Left ventricle myocardium inferior (tissue), 1 donor: ENCODE data around the gene NR2F1-AS1. TPM values are rescaled to one million over a fixed set of nuclear protein-coding genes. Genes with fewer than 3 reads are reported as not detected.

Source experiments
- DNase-seq: peaks from one replicate; pipeline ENCODE4 v3.0.0-alpha.2; 2020
- H3K27ac ChIP-seq: fragments of 200-600 bp; replicated peaks from 2 replicates; pipeline ENCODE4 v1.8.0; 2021
- H3K27me3 ChIP-seq: fragments of 200-600 bp; 2 replicates; pipeline ENCODE4 v1.8.0; 2021; ENCODE audit warnings: low read depth
- H3K36me3 ChIP-seq: fragments of 200-600 bp; 2 replicates; pipeline ENCODE4 v1.8.0; 2021
- H3K4me1 ChIP-seq: fragments of 200-600 bp; 2 replicates; pipeline ENCODE4 v1.8.0; 2021
- H3K4me3 ChIP-seq: fragments of 200-600 bp; 2 replicates; pipeline ENCODE4 v1.8.0; 2021; ENCODE audit warnings: mild to moderate bottlenecking, moderate library complexity
- H3K9me3 ChIP-seq: fragments of 200-600 bp; replicated peaks from 2 replicates; pipeline ENCODE4 v1.8.0; 2021
- intact Hi-C: fragments of 100-400 bp; cut with micrococcal nuclease; formaldehyde crosslinking; loops from one replicate; pipeline ENCODE4 v1.11.0; 2022
- total RNA-seq: library from RNA; stranded (reverse); fragmentation: NEBNext Ultra II Directional; extraction: Animal tissue kit (Norgen Biotek cat#: 25700); gene quantifications from one replicate; pipeline ENCODE4 v1.2.1, GENCODE V29; 2021
- TF ChIP-seq, protein P1 (sequence below): fragments of 200-600 bp; IDR thresholded peaks from 2 replicates; pipeline ENCODE4 v1.8.0; 2021; ENCODE audit warnings: antibody characterized with exemption, mild to moderate bottlenecking, borderline replicate concordance
- donor health status: DM: no; HTN: yes; CAD: no; lungs with severe emphysema.

Gene NR2F1-AS1
- total RNA-seq, 1 donor from 2014 or later: 0.60 TPM

DNA sequence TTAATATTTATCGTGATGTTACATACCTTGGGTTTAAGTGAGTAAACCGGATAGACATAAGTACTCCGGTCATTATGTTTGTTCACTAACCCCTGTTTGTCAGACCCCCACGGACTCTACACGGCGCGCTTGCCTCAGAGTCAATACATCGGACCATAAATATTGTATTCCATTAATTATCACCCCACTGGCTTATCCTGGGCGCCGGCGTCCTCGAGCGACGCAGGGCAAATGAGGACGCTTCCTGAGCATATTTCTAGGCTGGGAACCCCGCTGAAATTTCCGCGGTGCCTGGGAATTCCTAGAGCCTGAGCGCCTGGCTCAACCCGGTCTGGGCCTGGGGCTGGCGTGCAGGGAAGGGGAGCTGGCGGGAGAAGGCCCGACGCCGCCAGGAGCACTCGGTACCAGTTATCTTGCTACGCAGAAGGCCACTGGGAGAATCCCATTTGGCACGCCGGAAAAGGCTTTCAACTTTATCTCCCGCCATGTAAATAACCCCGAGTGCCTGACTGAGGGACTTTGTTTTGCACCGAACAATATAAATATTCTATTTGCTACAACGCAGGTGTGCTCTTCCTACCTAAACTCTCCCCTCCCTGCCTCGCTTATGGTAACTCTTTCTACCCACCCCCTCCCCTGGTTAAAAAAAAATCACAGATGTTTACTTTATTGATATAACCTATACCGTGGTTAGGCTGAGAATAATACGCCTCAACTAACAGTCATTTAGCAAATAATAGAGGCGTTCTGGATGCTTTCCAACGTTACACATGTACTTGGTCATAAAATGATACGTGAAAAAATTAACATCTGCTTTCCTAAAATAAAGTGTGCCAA, 21.4 kb upstream of the NR2F1-AS1 start:
- DNase-seq: no peak
- Histone ChIP-seq H3K27me3 (peaks cover 100% of the 10 kb centered on the region), H3K36me3 (no peaks in the 10 kb centered on the region), H3K4me1 (peaks cover 17% of the 10 kb centered on the region), H3K9me3 (no peaks in the 10 kb centered on the region), H3K4me3 (no peak overlapping the region), H3K27ac (no peak overlapping the region)
- TF ChIP-seq, protein P1, sequence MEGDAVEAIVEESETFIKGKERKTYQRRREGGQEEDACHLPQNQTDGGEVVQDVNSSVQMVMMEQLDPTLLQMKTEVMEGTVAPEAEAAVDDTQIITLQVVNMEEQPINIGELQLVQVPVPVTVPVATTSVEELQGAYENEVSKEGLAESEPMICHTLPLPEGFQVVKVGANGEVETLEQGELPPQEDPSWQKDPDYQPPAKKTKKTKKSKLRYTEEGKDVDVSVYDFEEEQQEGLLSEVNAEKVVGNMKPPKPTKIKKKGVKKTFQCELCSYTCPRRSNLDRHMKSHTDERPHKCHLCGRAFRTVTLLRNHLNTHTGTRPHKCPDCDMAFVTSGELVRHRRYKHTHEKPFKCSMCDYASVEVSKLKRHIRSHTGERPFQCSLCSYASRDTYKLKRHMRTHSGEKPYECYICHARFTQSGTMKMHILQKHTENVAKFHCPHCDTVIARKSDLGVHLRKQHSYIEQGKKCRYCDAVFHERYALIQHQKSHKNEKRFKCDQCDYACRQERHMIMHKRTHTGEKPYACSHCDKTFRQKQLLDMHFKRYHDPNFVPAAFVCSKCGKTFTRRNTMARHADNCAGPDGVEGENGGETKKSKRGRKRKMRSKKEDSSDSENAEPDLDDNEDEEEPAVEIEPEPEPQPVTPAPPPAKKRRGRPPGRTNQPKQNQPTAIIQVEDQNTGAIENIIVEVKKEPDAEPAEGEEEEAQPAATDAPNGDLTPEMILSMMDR: no peak
- intact Hi-C loops: loop anchor here (10.0 kb wide), 1 partner anchor 202 kb away; no protein-coding TSS in a partner anchor

- DNase-seq: no peak
- Histone ChIP-seq H3K27me3 (peaks cover 100% of the 10 kb centered on the region), H3K9me3 (no peaks in the 10 kb centered on the region), H3K4me3 (no peak overlapping the region), H3K27ac (no peak overlapping the region), H3K4me1 (peaks cover 18% of the 10 kb centered on the region), H3K36me3 (no peaks in the 10 kb centered on the region)
- intact Hi-C loops: loop anchor here (10.0 kb wide), 1 partner anchor 203 kb away; no protein-coding TSS in a partner anchor
- TF ChIP-seq, protein P1: no peak
These were observed 20.8 kb upstream of the NR2F1-AS1 start for GRCh38 chr5:93601802-93602155.

DNA sequence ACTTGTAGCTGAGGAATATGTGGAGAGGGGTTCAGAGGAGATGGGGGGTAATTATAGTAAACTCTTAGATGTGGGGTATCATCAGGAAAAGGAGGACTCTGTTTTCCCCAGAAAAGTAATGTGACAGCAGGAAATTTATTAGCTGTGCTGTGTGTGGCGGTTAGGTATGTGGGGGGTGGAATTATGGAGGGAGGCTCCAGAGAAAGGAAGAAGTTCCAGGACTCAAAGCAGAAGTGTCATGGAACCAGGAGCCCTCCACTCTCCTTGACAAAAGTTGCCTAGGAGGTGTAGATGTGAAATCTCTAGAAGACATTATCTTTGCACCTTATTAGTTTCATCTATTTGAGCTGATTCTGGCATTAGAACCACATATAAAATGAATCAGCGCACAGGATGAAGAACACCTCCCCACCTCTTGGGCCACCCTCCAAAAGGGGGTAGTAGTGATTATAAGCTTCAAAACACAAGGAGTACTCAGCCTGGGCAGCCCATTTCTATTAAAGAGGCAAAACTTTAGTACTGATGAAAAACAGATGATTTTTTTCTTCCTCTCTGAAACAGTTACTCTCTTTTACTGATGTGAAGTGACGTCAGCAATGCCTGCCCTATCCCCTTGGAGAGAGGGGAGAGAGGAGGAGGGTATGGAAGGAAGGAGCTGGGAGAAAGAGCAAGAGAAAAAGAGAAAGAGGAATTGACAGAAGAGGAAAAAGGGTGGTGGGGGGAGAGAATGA, 20.2 kb upstream of the NR2F1-AS1 start:
- intact Hi-C loops: loop anchor here (10.0 kb wide), 1 partner anchor 204 kb away; no protein-coding TSS in a partner anchor
- DNase-seq: no peak
- no peaks in the 10 kb centered on the region for H3K36me3 ChIP-seq
- peaks cover 100% of the 10 kb centered on the region for H3K27me3 ChIP-seq
- H3K9me3 ChIP-seq: no peaks in the 10 kb centered on the region
- H3K27ac ChIP-seq: no peak overlapping the region
- no peak overlapping the region for H3K4me3 ChIP-seq
- TF ChIP-seq, protein P1: no peak
- H3K4me1 ChIP-seq: peaks cover 24% of the 10 kb centered on the region

DNA sequence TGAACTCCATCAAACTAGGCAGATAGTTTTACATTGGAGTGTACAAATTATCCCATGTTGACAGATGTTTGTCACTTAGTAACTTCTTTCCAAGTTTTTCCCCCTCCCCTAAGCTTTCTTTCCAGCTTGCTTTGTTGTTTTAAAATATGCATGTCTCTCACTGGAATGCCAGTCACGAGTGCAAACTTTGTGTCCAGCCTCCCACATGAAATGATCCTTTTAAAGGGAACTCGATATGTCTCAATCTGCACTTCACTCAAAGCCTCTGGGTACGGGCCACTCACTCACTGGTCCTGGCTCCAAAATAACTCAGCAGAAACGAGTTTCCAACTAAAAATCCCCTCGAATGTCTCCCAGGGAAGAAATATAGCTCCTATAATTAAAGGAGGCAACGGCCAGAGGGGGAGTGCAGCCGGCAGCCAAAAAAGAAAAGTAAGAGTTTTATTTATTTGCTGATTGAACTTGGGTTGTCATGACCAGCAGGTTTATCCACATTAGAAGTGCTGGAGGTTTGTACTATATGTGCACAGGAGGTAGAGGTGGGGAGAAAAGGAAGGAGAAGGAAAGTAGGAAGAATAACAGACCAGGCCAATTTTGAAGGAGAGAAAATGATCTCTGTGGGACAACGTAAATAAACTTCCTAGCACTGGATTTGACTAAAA, 19.5 kb upstream of the NR2F1-AS1 start:
- H3K27me3 ChIP-seq: peaks cover 100% of the 10 kb centered on the region
- no peak overlapping the region for H3K27ac ChIP-seq
- DNase-seq: no peak
- intact Hi-C loops: loop anchor here (10.0 kb wide), 1 partner anchor 204 kb away; no protein-coding TSS in a partner anchor
- H3K4me3 ChIP-seq: no peak overlapping the region
- no peaks in the 10 kb centered on the region for H3K36me3 ChIP-seq
- H3K9me3 ChIP-seq: no peaks in the 10 kb centered on the region
- TF ChIP-seq, protein P1: no peak
- H3K4me1 ChIP-seq: peaks cover 27% of the 10 kb centered on the region

- TF ChIP-seq, protein P1: no peak
- Histone ChIP-seq H3K9me3 (peaks cover 6% of the 10 kb centered on the region), H3K4me3 (no peak overlapping the region), H3K27me3 (peaks cover 100% of the 10 kb centered on the region), H3K36me3 (no peaks in the 10 kb centered on the region), H3K4me1 (peaks cover 27% of the 10 kb centered on the region), H3K27ac (no peak overlapping the region)
- intact Hi-C loops: loop anchor here (10.0 kb wide), 1 partner anchor 205 kb away; no protein-coding TSS in a partner anchor
- no peak for DNase-seq
These were observed 18.5 kb upstream of the NR2F1-AS1 start for GRCh38 chr5:93599399-93600120.
